Parathyroid adenoma (tissue), 2 donors: ENCODE data around the gene B4GALNT4.
A peak's percentile ranks its signal among the peaks of the same experiment; 100 is the strongest.
"Not testable (repeated sequence)": the region's sequence is repeated elsewhere in the genome, so short reads cannot be mapped to it uniquely, and the experiment has no call there.

Experiments
- H2AFZ ChIP-seq: fragments of 300-600 bp; sonication (generic); one replicate; pipeline ENCODE4 v1.7.0; 2017; ENCODE audit warnings: antibody characterized with exemption, mild to moderate bottlenecking
- H3K27ac ChIP-seq: fragments of 300-600 bp; sonication (generic); one replicate; pipeline ENCODE4 v1.7.0; 2017
- H3K27me3 ChIP-seq: fragments of 300-600 bp; sonication (generic); one replicate; pipeline ENCODE4 v1.7.0; 2017; ENCODE audit warnings: low read length; ENCODE audit not compliant: control insufficient read depth, insufficient read depth
- H3K36me3 ChIP-seq: fragments of 300-600 bp; sonication (generic); one replicate; pipeline ENCODE4 v1.7.0; 2017; ENCODE audit warnings: low read length; ENCODE audit not compliant: control insufficient read depth, insufficient read depth
- H3K4me1 ChIP-seq: fragments of 300-600 bp; sonication (generic); one replicate; pipeline ENCODE4 v1.7.0; 2017; ENCODE audit warnings: control low read depth
- H3K4me2 ChIP-seq: fragments of 300-600 bp; sonication (generic); one replicate; pipeline ENCODE4 v1.7.0; 2017; ENCODE audit warnings: low read length
- H3K4me3 ChIP-seq: fragments of 300-600 bp; sonication (generic); one replicate; pipeline ENCODE4 v1.7.0; 2017; ENCODE audit warnings: low read depth, low read length
- H3K79me2 ChIP-seq: fragments of 300-600 bp; sonication (generic); one replicate; pipeline ENCODE4 v1.7.0; 2017; ENCODE audit warnings: control low read depth
- H3K9ac ChIP-seq: fragments of 300-600 bp; sonication (generic); one replicate; pipeline ENCODE4 v1.7.0; 2017; ENCODE audit warnings: mild to moderate bottlenecking
- H3K9me3 ChIP-seq: fragments of 300-600 bp; sonication (generic); one replicate; pipeline ENCODE4 v1.7.0; 2017; ENCODE audit warnings: low read length; ENCODE audit not compliant: control insufficient read depth
- CTCF ChIP-seq: fragments of 300-600 bp; sonication (generic); IDR thresholded peaks from one replicate; pipeline ENCODE4 v1.7.0; 2017; ENCODE audit warnings: antibody characterized with exemption, mild to moderate bottlenecking
- donor health status: primary hyperparathyroidism.

B4GALNT4 gene

GRCh38 chr11:369336-370018 lies at the start of gene B4GALNT4:
B4GALNT4 (plus strand) TSS chr11:369499; CDS start chr11:369804, 305 bp downstream.
- Histone ChIP-seq H3K9me3 (no peaks in the 10 kb centered on the region), H3K27ac (peak within 1 kb of the TSS; percentile 39), H3K4me2 (peak within 1 kb of the TSS; percentile 57), H3K36me3 (no peaks in the 10 kb centered on the region), H3K4me1 (no peaks in the 10 kb centered on the region), H2AFZ (peak within 1 kb of the TSS; percentile 51), H3K9ac (no peak within 1 kb of the TSS), H3K79me2 (no peaks in the 10 kb centered on the region), H3K27me3 (no peaks in the 10 kb centered on the region), H3K4me3 (no peak within 1 kb of the TSS)
- no peak for TF ChIP-seq CTCF

- peak overlapping the region; percentile 71 for H3K4me2 ChIP-seq
- not testable (repeated sequence) for H3K9me3 ChIP-seq, H3K79me2 ChIP-seq, H3K36me3 ChIP-seq, H3K27me3 ChIP-seq, H2AFZ ChIP-seq, H3K4me1 ChIP-seq
- H3K27ac ChIP-seq: peak overlapping the region; percentile 99
- peak overlapping the region; percentile 37 for H3K9ac ChIP-seq
- peak overlapping the region; percentile 53 for H3K4me3 ChIP-seq
These were observed 49.4 kb upstream of the B4GALNT4 start for GRCh38 chr11:319888-320273.

GRCh38 chr11:324156-324555 lies 45.1 kb upstream of the B4GALNT4 start:
- no peaks in the 10 kb centered on the region for H3K36me3 ChIP-seq
- no peaks in the 10 kb centered on the region for H3K9me3 ChIP-seq
- H3K4me1 ChIP-seq: no peaks in the 10 kb centered on the region
- no peak for TF ChIP-seq CTCF
- no peak overlapping the region for H3K4me3 ChIP-seq
- no peak overlapping the region for H3K4me2 ChIP-seq
- no peak overlapping the region for H3K27ac ChIP-seq
- H3K9ac ChIP-seq: no peak overlapping the region
- no peak overlapping the region for H2AFZ ChIP-seq
- no peaks in the 10 kb centered on the region for H3K27me3 ChIP-seq
- H3K79me2 ChIP-seq: peaks cover 2% of the 10 kb centered on the region

- H3K4me3 ChIP-seq, H3K79me2 ChIP-seq, H3K27me3 ChIP-seq, H2AFZ ChIP-seq, H3K9me3 ChIP-seq, H3K36me3 ChIP-seq, H3K4me2 ChIP-seq, H3K4me1 ChIP-seq, H3K9ac ChIP-seq: not testable (repeated sequence)
- peak overlapping the region; percentile 5 for H3K27ac ChIP-seq
These were observed 44.4 kb upstream of the B4GALNT4 start for GRCh38 chr11:324593-325517.

- H3K9ac ChIP-seq: no peak overlapping the region
- H3K4me1 ChIP-seq: no peaks in the 10 kb centered on the region
- no peaks in the 10 kb centered on the region for H3K9me3 ChIP-seq
- peak overlapping the region; percentile 83 for H3K27ac ChIP-seq
- no peaks in the 10 kb centered on the region for H3K79me2 ChIP-seq
- no peaks in the 10 kb centered on the region for H3K36me3 ChIP-seq
- TF ChIP-seq CTCF: no peak
- H3K27me3 ChIP-seq: no peaks in the 10 kb centered on the region
- no peak overlapping the region for H3K4me3 ChIP-seq
- H3K4me2 ChIP-seq: no peak overlapping the region
- no peak overlapping the region for H2AFZ ChIP-seq
These were observed 43.3 kb upstream of the B4GALNT4 start for GRCh38 chr11:325796-326591.
